HCT116 (cell line): ENCODE data around the gene ST6GALNAC2. TPM values are rescaled to one million over a fixed set of nuclear protein-coding genes. Genes with fewer than 3 reads are reported as not detected.

Source experiments
- ATAC-seq: fragments of 200-7000 bp; cut with Tn5 transposase; 2 replicates; pipeline ENCODE4 v1.9.1; 2020; ENCODE audit warnings: mild to moderate bottlenecking, moderate library complexity
- BruUV-seq: library from RNA; stranded (reverse); fragments of 400-500 nt; replicated peaks from 2 replicates; lab custom pipeline; 2021; lab: Mats Ljungman, UMichigan
- CTCF ChIA-PET: fragments of 300-600 bp; sonication (Branson Sonifier 250); formaldehyde crosslinking; loops from one replicate; lab custom pipeline; 2021; ENCODE audit warnings: antibody characterized with exemption; lab: Charles Lee
- POLR2A ChIA-PET: fragments of 300-600, 350-600 bp; sonication (Branson Sonifier 250); formaldehyde crosslinking; loops from one replicate; lab custom pipeline; 2021; ENCODE audit warnings: antibody characterized with exemption; lab: Charles Lee
- RAD21 ChIA-PET, 2 experiments: fragments of 300-600 bp; sonication (Branson Sonifier 250); formaldehyde crosslinking; loops; one replicate each; lab custom pipeline; 2023; ENCODE audit warnings: low total read pairs in 2 of 2; ENCODE audit not compliant: uncharacterized antibody in 2 of 2, unreplicated experiment in 2 of 2, low non-redundant PET in 1 of 2; lab: Charles Lee
- DNase-seq: peaks from one replicate; pipeline ENCODE4 v3.0.0-alpha.2; 2010; ENCODE audit warnings: low read depth, low spot score
- H2AFZ ChIP-seq: fragments of 200-600 bp; shearing (Covaris generic), sonication (generic); 2 replicates; pipeline ENCODE4 v1.6.1; 2017; ENCODE audit warnings: low read depth, mixed run types, mixed read lengths, antibody characterized with exemption, low read length; ENCODE audit not compliant: poor library complexity, severe bottlenecking
- H3K27ac ChIP-seq: 2 replicates; pipeline ENCODE4 v1.5.1; 2012; ENCODE audit warnings: low read depth, low read length
- H3K27me3 ChIP-seq: fragments of 200-600 bp; sonication (generic); 2 replicates; pipeline ENCODE4 v1.6.1; 2016; ENCODE audit warnings: mixed run types, low read length, mixed read lengths; ENCODE audit not compliant: insufficient read depth
- H3K36me3 ChIP-seq, 2 experiments: fragments of 200-500 bp in 1 of 2; fragments of 200-600 bp in 1 of 2; sonication (Bioruptor generic) in 1 of 2; sonication (generic) in 1 of 2; 2 replicates each; pipeline versions ENCODE4 v1.5.1 to v1.6.1; 2014 to 2016; ENCODE audit warnings: low read length in 2 of 2, inconsistent platforms in 1 of 2, mixed read lengths in 1 of 2, mixed run types in 1 of 2; ENCODE audit not compliant: insufficient read depth in 2 of 2, control insufficient read depth in 1 of 2
- H3K4me1 ChIP-seq, 2 experiments: fragments of 200-600 bp in 1 of 2; sonication (generic) in 1 of 2; 2 replicates each; pipeline versions ENCODE4 v1.5.1 to v1.6.1; 2012 to 2017; ENCODE audit warnings: low read length in 2 of 2, inconsistent platforms in 1 of 2, mild to moderate bottlenecking in 1 of 2, mixed read lengths in 1 of 2, mixed run types in 1 of 2, moderate library complexity in 1 of 2; ENCODE audit not compliant: insufficient read depth in 2 of 2, control insufficient read depth in 1 of 2
- H3K4me2 ChIP-seq: fragments of 200-600 bp; sonication (generic); 2 replicates; pipeline ENCODE4 v1.6.1; 2017; ENCODE audit warnings: mixed run types, low read length, mixed read lengths
- H3K4me3 ChIP-seq, 2 experiments: fragments of 200-600 bp in 1 of 2; sonication (generic) in 1 of 2; replicated peaks in 1 of 2; 2 replicates each; pipeline ENCODE4 v1.5.1; 2011 to 2016; ENCODE audit warnings: low read length in 2 of 2, control low read depth in 1 of 2, low read depth in 1 of 2, mild to moderate bottlenecking in 1 of 2, mixed read lengths in 1 of 2, mixed run types in 1 of 2
- H3K79me2 ChIP-seq: fragments of 200-600 bp; sonication (generic); 2 replicates; pipeline ENCODE4 v1.6.1; 2017; ENCODE audit warnings: mild to moderate bottlenecking, mixed run types, low read length, moderate library complexity, mixed read lengths; ENCODE audit not compliant: insufficient read depth
- H3K9ac ChIP-seq: fragments of 200-600 bp; sonication (generic); 2 replicates; pipeline ENCODE4 v1.6.1; 2016; ENCODE audit warnings: low read length, mixed read lengths
- H3K9me2 ChIP-seq: fragments of 200-600 bp; sonication (generic), shearing (Covaris generic); 2 replicates; pipeline ENCODE4 v1.6.1; 2017; ENCODE audit warnings: mixed run types, mild to moderate bottlenecking, moderate library complexity; ENCODE audit not compliant: insufficient read depth
- H3K9me3 ChIP-seq, 2 experiments: fragments of 200-500 bp in 1 of 2; fragments of 200-600 bp in 1 of 2; sonication (Bioruptor generic) in 1 of 2; sonication (generic) in 1 of 2; 2 replicates each; pipeline ENCODE4 v1.6.1; 2014 to 2017; ENCODE audit warnings: low read length in 2 of 2, mixed read lengths in 2 of 2, inconsistent platforms in 1 of 2, low read depth in 1 of 2, mild to moderate bottlenecking in 1 of 2, mixed run types in 1 of 2, moderate library complexity in 1 of 2; ENCODE audit not compliant: control insufficient read depth in 1 of 2, insufficient read depth in 1 of 2
- H4K20me1 ChIP-seq: fragments of 200-600 bp; sonication (generic), shearing (Covaris generic); 2 replicates; pipeline ENCODE4 v1.6.1; 2017; ENCODE audit warnings: mixed run types, mild to moderate bottlenecking, moderate library complexity; ENCODE audit not compliant: insufficient read depth
- ATF3 ChIP-seq: IDR thresholded peaks from 2 replicates; pipeline ENCODE4 v1.6.1; 2012
- CEBPB ChIP-seq: IDR thresholded peaks from 2 replicates; pipeline ENCODE4 v1.6.1; 2012; ENCODE audit warnings: low read depth
- ELF1 ChIP-seq: IDR thresholded peaks from 2 replicates; pipeline ENCODE4 v1.6.1; 2012; ENCODE audit warnings: low read depth, borderline replicate concordance
- EZH2phosphoT487 ChIP-seq: fragments of 200-600 bp; IDR thresholded peaks from 2 replicates; pipeline ENCODE4 v1.6.1; 2018; ENCODE audit warnings: antibody characterized with exemption, borderline replicate concordance
- MAX ChIP-seq: IDR thresholded peaks from 2 replicates; pipeline ENCODE4 v1.6.1; 2012
- POLR2A ChIP-seq: IDR thresholded peaks from 2 replicates; pipeline ENCODE4 v1.7.0; 2011; ENCODE audit warnings: borderline replicate concordance; ENCODE audit not compliant: insufficient read depth, insufficient read length; ENCODE audit errors: extremely low read depth
- RAD21 ChIP-seq: IDR thresholded peaks from 2 replicates; pipeline ENCODE4 v1.6.1; 2012; ENCODE audit warnings: low read depth, mild to moderate bottlenecking
- REST ChIP-seq: IDR thresholded peaks from 2 replicates; pipeline ENCODE4 v1.6.1; 2012; ENCODE audit warnings: low read depth
- SP1 ChIP-seq: IDR thresholded peaks from 2 replicates; pipeline ENCODE4 v1.6.1; 2012; ENCODE audit warnings: low read depth
- SRF ChIP-seq: IDR thresholded peaks from 2 replicates; pipeline ENCODE4 v1.6.1; 2012; ENCODE audit warnings: low read depth
- TCF7L2 ChIP-seq: IDR thresholded peaks from 2 replicates; pipeline ENCODE4 v1.7.0; 2011; ENCODE audit warnings: borderline replicate concordance, inconsistent platforms; ENCODE audit not compliant: insufficient read depth, insufficient read length; ENCODE audit errors: extremely low read depth
- YY1 ChIP-seq: IDR thresholded peaks from 2 replicates; pipeline ENCODE4 v1.6.1; 2011; ENCODE audit warnings: low read length, low read depth, moderate library complexity, mild to moderate bottlenecking; ENCODE audit not compliant: insufficient replicate concordance; ENCODE audit errors: extremely low read depth
- ZBTB33 ChIP-seq: IDR thresholded peaks from 2 replicates; pipeline ENCODE4 v1.6.1; 2011; ENCODE audit warnings: mild to moderate bottlenecking, low read length, moderate library complexity; ENCODE audit not compliant: insufficient replicate concordance; ENCODE audit errors: extremely low read depth
- ZNF274 ChIP-seq: fragments of 200-500 bp; sonication (Bioruptor generic); IDR thresholded peaks from 2 replicates; pipeline ENCODE4 v1.6.1; 2014; ENCODE audit warnings: mild to moderate bottlenecking, low read depth, low read length, inconsistent platforms
- intact Hi-C: fragments of 100-400 bp; cut with micrococcal nuclease; formaldehyde crosslinking; loops from 2 replicates; pipeline ENCODE4 v1.10.0; 2022
- total RNA-seq: library from RNA; stranded (reverse); gene quantifications from one replicate; pipeline ENCODE4 v1.2.1, GENCODE V29; 2021; ENCODE audit not compliant: unreplicated experiment

The ST6GALNAC2 gene
- total RNA-seq, 1 experiment from 2014 or later, result 14.7 TPM

GRCh38 chr17:76574166-76574565 is 11.5 kb downstream of the ST6GALNAC2 start:
- no peak overlapping the region for H2AFZ ChIP-seq
- H3K9ac ChIP-seq, result no peak overlapping the region
- no peak overlapping the region for H3K27ac ChIP-seq
- ChIA-PET CTCF (interaction anchor here (1.8 kb wide), 1 partner anchor 50 kb away, joined by 4 read pairs; no protein-coding TSS in a partner anchor), RAD21 (no interaction called here), POLR2A (interaction anchor here (1.9 kb wide), 1 partner anchor 12 kb away, joined by 7 read pairs; the partner anchor contains the start of gene ST6GALNAC2)
- no peaks in the 10 kb centered on the region for H3K9me2 ChIP-seq
- no peaks in the 10 kb centered on the region for H3K27me3 ChIP-seq
- ATAC-seq, result no peak
- intact Hi-C loops, result no loop called here
- no peak overlapping the region for H3K4me3 ChIP-seq
- no TSS peak for BruUV-seq
- H3K36me3 ChIP-seq, result no peaks in the 10 kb centered on the region
- TF ChIP-seq TCF7L2 (no peak), REST (no peak), CEBPB (no peak)
- DNase-seq, result no peak
- H3K9me3 ChIP-seq, result no peaks in the 10 kb centered on the region
- no peaks in the 10 kb centered on the region for H3K79me2 ChIP-seq
- H4K20me1 ChIP-seq, result no peaks in the 10 kb centered on the region
- peaks cover 0 to 14% of the 10 kb centered on the region in 2 experiments; a peak in 1 of 4 replicates for H3K4me1 ChIP-seq
- no peak overlapping the region for H3K4me2 ChIP-seq

- H3K4me2 ChIP-seq, result no peak overlapping the region
- ATAC-seq, result no peak
- ChIA-PET CTCF (no interaction called here), RAD21 (no interaction called here), POLR2A (interaction anchor here (2.7 kb wide), 1 partner anchor 15 kb away, joined by 12 read pairs; no protein-coding TSS in a partner anchor)
- H3K9ac ChIP-seq, result no peak overlapping the region
- H3K9me2 ChIP-seq, result no peaks in the 10 kb centered on the region
- no TSS peak for BruUV-seq
- H3K9me3 ChIP-seq, result no peaks in the 10 kb centered on the region
- H3K4me3 ChIP-seq, result no peak overlapping the region
- H2AFZ ChIP-seq, result no peak overlapping the region
- no peaks in the 10 kb centered on the region for H3K27me3 ChIP-seq
- H3K36me3 ChIP-seq, result no peaks in the 10 kb centered on the region
- no peak for DNase-seq
- no peaks in the 10 kb centered on the region for H3K79me2 ChIP-seq
- intact Hi-C loops, result no loop called here
- no peak overlapping the region for H3K27ac ChIP-seq
- H4K20me1 ChIP-seq, result no peaks in the 10 kb centered on the region; the same call in 1 of the 2 replicates
- peaks cover 0 to 14% of the 10 kb centered on the region in 2 experiments; a peak in 1 of 4 replicates for H3K4me1 ChIP-seq
- no peak for TF ChIP-seq POLR2A
- TF ChIP-seq RAD21, result no peak
- no peak for TF ChIP-seq YY1
- TF ChIP-seq SP1, result no peak
- TF ChIP-seq SRF, result no peak
- no peak for TF ChIP-seq EZH2phosphoT487
- no peak for TF ChIP-seq ELF1
- no peak for TF ChIP-seq ATF3
- no peak for TF ChIP-seq ZNF274
- no peak for TF ChIP-seq MAX
- no peak for TF ChIP-seq ZBTB33
Observed at GRCh38 chr17:76573096-76573495, 12.6 kb downstream of the ST6GALNAC2 start.
